Measurements from ENCODE around the gene PLXDC2.

Gene PLXDC2

GRCh38 chr10:19937989-19938388 is 121.8 kb downstream of the PLXDC2 start:
- DNase-seq (ENCODE audit: low read depth in 2 of 2) = no peak

- DNase-seq (ENCODE audit: low read depth in 2 of 2) = no peak
Measured at GRCh38 chr10:19941206-19941880, 125.1 kb downstream of the PLXDC2 start.

GRCh38 chr10:19944911-19945663 is 128.9 kb downstream of the PLXDC2 start:
- DNase-seq (ENCODE audit: low read depth in 2 of 2) = no peak

GRCh38 chr10:19946245-19946644 is 130.0 kb downstream of the PLXDC2 start:
- DNase-seq (ENCODE audit: low read depth in 2 of 2) = no peak

- no peak for DNase-seq (ENCODE audit: low read depth in 2 of 2)
Measured at GRCh38 chr10:19946791-19947190, 130.6 kb downstream of the PLXDC2 start.

GRCh38 chr10:19947215-19947614 is 131.0 kb downstream of the PLXDC2 start:
- DNase-seq (ENCODE audit: low read depth in 2 of 2) = no peak

GRCh38 chr10:19947656-19948055 is 131.4 kb downstream of the PLXDC2 start:
- no peak for DNase-seq (ENCODE audit: low read depth in 2 of 2)

- DNase-seq (ENCODE audit: low read depth in 2 of 2) = no peak
Measured at GRCh38 chr10:19952224-19953010, 136.2 kb downstream of the PLXDC2 start.

GRCh38 chr10:19954601-19955000 is 138.4 kb downstream of the PLXDC2 start:
- DNase-seq (ENCODE audit: low read depth in 2 of 2) = no peak

GRCh38 chr10:19956516-19957032 is 140.3 kb downstream of the PLXDC2 start:
- DNase-seq (ENCODE audit: low read depth in 2 of 2) = no peak

- no peak for DNase-seq (ENCODE audit: low read depth in 2 of 2)
Measured at GRCh38 chr10:19958787-19959186, 142.6 kb downstream of the PLXDC2 start.

- DNase-seq (ENCODE audit: low read depth in 2 of 2) = no peak
Measured at GRCh38 chr10:19961076-19962053, 145.1 kb downstream of the PLXDC2 start.

GRCh38 chr10:19964625-19965024 is 148.4 kb downstream of the PLXDC2 start:
- no peak for DNase-seq (ENCODE audit: low read depth in 2 of 2)

- DNase-seq (ENCODE audit: low read depth in 2 of 2) = no peak
Measured at GRCh38 chr10:19966751-19967150, 150.5 kb downstream of the PLXDC2 start.

- DNase-seq (ENCODE audit: low read depth in 2 of 2) = no peak
Measured at GRCh38 chr10:19967981-19968380, 151.7 kb downstream of the PLXDC2 start.

GRCh38 chr10:19968745-19969144 is 152.5 kb downstream of the PLXDC2 start:
- DNase-seq (ENCODE audit: low read depth in 2 of 2) = no peak

- no peak for DNase-seq (ENCODE audit: low read depth in 2 of 2)
Measured at GRCh38 chr10:19970256-19970655, 154.0 kb downstream of the PLXDC2 start.

- no peak for DNase-seq (ENCODE audit: low read depth in 2 of 2)
Measured at GRCh38 chr10:19970717-19971116, 154.5 kb downstream of the PLXDC2 start.

- DNase-seq (ENCODE audit: low read depth in 2 of 2) = no peak
Measured at GRCh38 chr10:19971343-19972052, 155.3 kb downstream of the PLXDC2 start.

GRCh38 chr10:19974138-19974537 is 157.9 kb downstream of the PLXDC2 start:
- no peak for DNase-seq (ENCODE audit: low read depth in 2 of 2)

Measured in stimulated activated CD8-positive, alpha-beta memory T cell treated with anti-CD3 and anti-CD28 coated beads, Interleukin-2, amount 100 ng/mL, for 48 hours (primary cell).